GM20000 (cell line): ENCODE data around the gene HELB.

Experiments
- DNase-seq: peaks from one replicate; pipeline ENCODE4 v3.0.0; 2012; ENCODE audit warnings: low spot score
- TF ChIP-seq, protein P1 (sequence below): IDR thresholded peaks from 2 replicates; pipeline ENCODE4 v1.5.1; 2012; ENCODE audit warnings: mild to moderate bottlenecking, control low read depth; ENCODE audit errors: extremely low read depth, missing control alignments

The HELB gene

DNA sequence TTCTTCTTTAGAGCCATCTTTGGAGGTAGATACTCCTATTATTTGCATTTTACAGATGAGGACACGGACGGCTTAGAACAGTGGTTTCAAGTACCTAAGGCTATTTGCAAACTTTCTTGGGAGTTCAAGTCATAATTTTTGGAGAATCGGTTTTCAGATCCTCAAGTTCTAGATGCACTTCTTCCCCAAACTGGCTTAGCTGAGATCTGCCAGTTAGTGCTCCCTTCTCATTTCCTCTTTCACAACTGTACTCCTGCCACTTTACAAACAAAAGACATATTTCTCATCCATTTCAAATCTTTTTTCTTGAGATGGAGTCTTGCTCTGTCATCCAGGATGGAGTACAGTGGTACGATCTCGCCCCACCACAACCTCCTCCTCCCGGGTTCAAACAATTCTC lies 77.3 kb downstream of the HELB start:
- TF ChIP-seq, protein P1, sequence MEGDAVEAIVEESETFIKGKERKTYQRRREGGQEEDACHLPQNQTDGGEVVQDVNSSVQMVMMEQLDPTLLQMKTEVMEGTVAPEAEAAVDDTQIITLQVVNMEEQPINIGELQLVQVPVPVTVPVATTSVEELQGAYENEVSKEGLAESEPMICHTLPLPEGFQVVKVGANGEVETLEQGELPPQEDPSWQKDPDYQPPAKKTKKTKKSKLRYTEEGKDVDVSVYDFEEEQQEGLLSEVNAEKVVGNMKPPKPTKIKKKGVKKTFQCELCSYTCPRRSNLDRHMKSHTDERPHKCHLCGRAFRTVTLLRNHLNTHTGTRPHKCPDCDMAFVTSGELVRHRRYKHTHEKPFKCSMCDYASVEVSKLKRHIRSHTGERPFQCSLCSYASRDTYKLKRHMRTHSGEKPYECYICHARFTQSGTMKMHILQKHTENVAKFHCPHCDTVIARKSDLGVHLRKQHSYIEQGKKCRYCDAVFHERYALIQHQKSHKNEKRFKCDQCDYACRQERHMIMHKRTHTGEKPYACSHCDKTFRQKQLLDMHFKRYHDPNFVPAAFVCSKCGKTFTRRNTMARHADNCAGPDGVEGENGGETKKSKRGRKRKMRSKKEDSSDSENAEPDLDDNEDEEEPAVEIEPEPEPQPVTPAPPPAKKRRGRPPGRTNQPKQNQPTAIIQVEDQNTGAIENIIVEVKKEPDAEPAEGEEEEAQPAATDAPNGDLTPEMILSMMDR = no peak
- no peak for DNase-seq

DNA sequence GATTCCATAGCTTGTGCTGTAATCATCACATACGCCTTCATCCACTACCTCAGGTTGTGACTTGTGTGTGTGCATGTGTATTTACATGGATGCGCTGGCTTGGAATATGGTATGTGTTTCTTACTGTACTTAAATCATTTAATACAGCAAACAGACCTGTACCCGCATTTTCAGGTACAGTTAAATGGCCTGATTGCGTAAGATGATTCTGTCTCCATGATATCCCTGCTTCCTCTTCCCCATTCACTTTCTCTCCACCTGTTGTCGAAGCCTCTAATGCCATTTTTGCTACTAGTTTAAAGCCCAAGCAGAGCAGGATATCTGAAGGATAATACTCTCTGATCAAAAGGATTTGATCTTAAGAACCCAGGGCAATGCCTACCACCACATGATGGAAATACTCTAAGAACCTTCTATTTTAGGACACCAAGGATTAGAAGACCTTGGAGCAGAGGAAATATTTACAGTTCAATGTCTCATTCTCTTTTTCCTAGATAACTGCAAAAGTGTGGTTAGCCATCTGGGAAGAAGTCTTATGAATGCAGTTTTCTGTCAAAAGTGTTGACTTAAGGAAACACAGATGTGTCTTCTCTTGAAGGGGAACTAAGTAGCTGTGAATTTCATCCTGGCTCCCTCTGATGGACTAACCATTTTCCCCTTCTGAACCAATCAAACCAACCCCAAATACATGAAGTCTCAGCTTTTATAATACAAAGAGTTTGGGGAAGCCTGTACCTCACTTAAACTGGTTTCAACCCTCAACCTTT lies 78.7 kb downstream of the HELB start:
- TF ChIP-seq, protein P1 = no peak
- DNase-seq = no peak

DNA sequence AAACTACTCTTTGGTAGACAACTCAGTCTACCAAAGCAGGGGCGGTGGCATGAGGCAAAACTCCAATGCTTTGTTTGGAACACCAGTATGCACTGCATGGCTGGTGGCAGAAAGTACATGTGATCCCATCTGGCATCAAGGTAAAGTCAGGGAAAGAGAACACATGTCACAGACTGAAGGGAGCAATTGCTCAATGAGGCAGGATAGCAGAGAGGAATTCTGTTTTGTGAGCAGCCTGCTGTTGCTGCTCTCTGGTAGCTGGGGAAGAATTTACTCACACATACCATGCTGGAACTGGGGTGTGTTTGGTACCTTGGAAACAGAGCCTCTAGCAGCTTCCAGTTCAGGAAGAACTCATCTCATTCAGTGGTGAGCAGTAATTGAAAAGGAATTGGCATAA lies 84.8 kb downstream of the HELB start:
- no peak for DNase-seq
- TF ChIP-seq, protein P1 = no peak
